Effector memory CD8-positive, alpha-beta T cell (primary cell): Measurements from ENCODE around the gene KLHDC4.

Source experiments
- ATAC-seq: fragments of 150-1000 bp; cut with Tn5 transposase; replicated peaks from 2 replicates; pipeline ENCODE4 v1.10.0; 2021; ENCODE audit warnings: mild to moderate bottlenecking, moderate library complexity
- DNase-seq, 3 experiments: peaks; one replicate each; pipeline ENCODE4 v3.0.0; 2021
- H3K27ac Mint-ChIP-seq, 2 donors: one replicate each; pipeline ENCODE4 v1.8.0; 2022; ENCODE audit warnings: mild to moderate bottlenecking in 2 of 2, mixed read lengths in 2 of 2, moderate library complexity in 2 of 2
- H3K27me3 Mint-ChIP-seq, 2 donors: one replicate each; pipeline ENCODE4 v1.8.0; 2022; ENCODE audit warnings: mixed read lengths in 2 of 2
- H3K36me3 Mint-ChIP-seq: one replicate; pipeline ENCODE4 v1.8.0; 2022; ENCODE audit warnings: mild to moderate bottlenecking, moderate library complexity, mixed read lengths; ENCODE audit not compliant: insufficient read depth
- H3K4me1 Mint-ChIP-seq, 2 donors: one replicate each; pipeline ENCODE4 v1.8.0; 2022; ENCODE audit warnings: low read depth in 2 of 2, mixed read lengths in 2 of 2
- H3K4me3 Mint-ChIP-seq, 2 donors: one replicate each; pipeline ENCODE4 v1.8.0; 2022; ENCODE audit warnings: mild to moderate bottlenecking in 2 of 2, mixed read lengths in 2 of 2, moderate library complexity in 2 of 2
- H3K9me3 Mint-ChIP-seq, 2 donors: one replicate each; pipeline ENCODE4 v1.8.0; 2022; ENCODE audit warnings: mixed read lengths in 2 of 2

KLHDC4 gene

GRCh38 chr16:87693827-87694226, 72.0 kb downstream of the KLHDC4 start:
- no peaks in the 10 kb centered on the region for H3K27me3 Mint-ChIP-seq
- peaks cover 12 to 13% of the 10 kb centered on the region in 2 donors for H3K4me1 Mint-ChIP-seq
- no peak overlapping the region for H3K4me3 Mint-ChIP-seq
- DNase-seq, result no peak
- H3K27ac Mint-ChIP-seq, result peak overlapping the region; percentile 26 to 76
- H3K9me3 Mint-ChIP-seq, result no peaks in the 10 kb centered on the region
- peaks cover 6% of the 10 kb centered on the region for H3K36me3 Mint-ChIP-seq
- ATAC-seq, result no peak

DNA sequence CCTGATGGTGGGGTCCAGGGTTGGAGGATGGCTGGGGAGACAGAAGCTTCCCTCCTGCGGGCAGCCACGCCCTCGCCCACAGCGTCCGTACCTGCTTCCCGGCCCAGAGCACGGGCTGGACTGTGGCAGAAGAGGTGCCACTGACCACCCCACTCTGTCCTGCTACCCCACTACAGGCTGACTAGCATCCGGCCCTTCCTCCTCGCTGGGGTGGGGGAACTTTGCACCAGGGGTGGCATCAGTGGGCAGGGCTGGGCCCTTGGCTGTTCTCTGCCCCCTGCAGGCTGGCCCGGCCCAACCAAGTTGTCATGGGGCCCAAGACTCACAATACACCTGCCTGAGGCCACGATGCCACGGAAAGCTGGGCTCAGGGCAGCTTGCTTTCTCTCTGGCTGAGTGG, 73.0 kb downstream of the KLHDC4 start:
- peak overlapping the region; percentile 65 to 76 for H3K27ac Mint-ChIP-seq
- ATAC-seq (no peak), DNase-seq (no peak)
- H3K27me3 Mint-ChIP-seq, result no peaks in the 10 kb centered on the region
- peaks cover 4 to 5% of the 10 kb centered on the region in 2 donors for H3K4me1 Mint-ChIP-seq
- no peaks in the 10 kb centered on the region for H3K9me3 Mint-ChIP-seq
- H3K36me3 Mint-ChIP-seq, result peaks cover 4% of the 10 kb centered on the region
- no peak overlapping the region for H3K4me3 Mint-ChIP-seq

GRCh38 chr16:87692176-87692575, 73.6 kb downstream of the KLHDC4 start:
- DNase-seq (no peak), ATAC-seq (no peak)
- Mint-ChIP-seq H3K27me3 (no peaks in the 10 kb centered on the region), H3K36me3 (peaks cover 6% of the 10 kb centered on the region), H3K4me1 (peaks cover 3 to 5% of the 10 kb centered on the region in 2 donors), H3K4me3 (no peak overlapping the region), H3K27ac (peak overlapping the region in 1 of 2 donors; percentile 76), H3K9me3 (no peaks in the 10 kb centered on the region)

DNA sequence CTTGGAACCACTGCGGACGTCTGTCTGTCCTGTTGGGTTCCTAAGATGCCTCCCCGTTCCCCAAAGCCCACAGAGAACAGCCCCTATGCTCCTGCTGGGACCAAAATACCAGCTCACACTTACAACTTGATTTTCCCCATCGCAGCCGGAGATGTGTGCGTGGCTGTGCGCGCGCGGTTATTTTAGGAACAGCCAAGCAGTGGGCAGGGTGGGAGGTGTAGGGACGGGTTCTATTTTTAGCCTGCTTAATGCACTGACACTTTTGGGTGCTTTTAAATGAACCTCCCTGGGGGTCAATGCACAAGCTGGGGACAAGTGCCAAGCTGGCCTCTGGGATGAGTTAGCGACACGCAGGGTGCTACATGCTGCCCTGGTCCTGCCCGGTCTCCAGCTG, 74.1 kb downstream of the KLHDC4 start:
- Mint-ChIP-seq H3K27ac (no peak overlapping the region), H3K4me3 (no peak overlapping the region), H3K27me3 (no peaks in the 10 kb centered on the region), H3K4me1 (peaks cover 3 to 5% of the 10 kb centered on the region in 2 donors), H3K36me3 (peaks cover 7% of the 10 kb centered on the region), H3K9me3 (no peaks in the 10 kb centered on the region)
- no peak for DNase-seq
- ATAC-seq, result no peak

GRCh38 chr16:87690911-87691685, 74.7 kb downstream of the KLHDC4 start:
- no peak overlapping the region for H3K27ac Mint-ChIP-seq
- DNase-seq (no peak), ATAC-seq (no peak)
- peaks cover 7% of the 10 kb centered on the region for H3K36me3 Mint-ChIP-seq
- no peaks in the 10 kb centered on the region for H3K9me3 Mint-ChIP-seq
- H3K27me3 Mint-ChIP-seq, result no peaks in the 10 kb centered on the region
- H3K4me1 Mint-ChIP-seq, result peaks cover 3 to 5% of the 10 kb centered on the region in 2 donors
- H3K4me3 Mint-ChIP-seq, result no peak overlapping the region

DNA sequence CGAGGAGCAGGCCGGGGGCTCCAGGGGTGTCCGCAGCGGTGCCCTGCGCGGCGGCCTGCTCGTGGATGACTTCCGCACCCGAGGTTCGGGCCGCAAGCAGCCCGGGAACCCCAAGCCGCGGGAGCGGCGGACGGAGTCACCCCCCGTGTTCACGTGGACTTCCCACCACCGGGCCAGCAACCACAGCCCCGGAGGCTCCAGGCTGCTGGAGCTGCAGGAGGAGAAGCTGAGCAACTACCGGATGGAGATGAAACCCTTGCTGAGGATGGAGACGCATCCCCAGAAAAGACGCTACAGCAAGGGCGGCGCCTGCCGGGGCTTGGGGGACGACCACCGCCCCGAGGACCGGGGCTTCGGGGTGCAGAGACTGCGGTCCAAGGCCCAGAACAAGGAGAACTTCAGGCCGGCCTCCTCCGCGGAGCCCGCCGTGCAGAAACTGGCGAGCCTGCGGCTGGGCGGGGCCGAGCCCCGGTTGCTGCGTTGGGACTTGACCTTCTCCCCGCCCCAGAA, 75.8 kb downstream of the KLHDC4 start:
- no peak overlapping the region for H3K27ac Mint-ChIP-seq
- H3K36me3 Mint-ChIP-seq, result peaks cover 9% of the 10 kb centered on the region
- no peak for ATAC-seq
- H3K4me1 Mint-ChIP-seq, result peaks cover 3 to 4% of the 10 kb centered on the region in 2 donors
- H3K9me3 Mint-ChIP-seq, result no peaks in the 10 kb centered on the region
- H3K27me3 Mint-ChIP-seq, result no peaks in the 10 kb centered on the region
- no peak overlapping the region for H3K4me3 Mint-ChIP-seq
- DNase-seq, result no peak

DNA sequence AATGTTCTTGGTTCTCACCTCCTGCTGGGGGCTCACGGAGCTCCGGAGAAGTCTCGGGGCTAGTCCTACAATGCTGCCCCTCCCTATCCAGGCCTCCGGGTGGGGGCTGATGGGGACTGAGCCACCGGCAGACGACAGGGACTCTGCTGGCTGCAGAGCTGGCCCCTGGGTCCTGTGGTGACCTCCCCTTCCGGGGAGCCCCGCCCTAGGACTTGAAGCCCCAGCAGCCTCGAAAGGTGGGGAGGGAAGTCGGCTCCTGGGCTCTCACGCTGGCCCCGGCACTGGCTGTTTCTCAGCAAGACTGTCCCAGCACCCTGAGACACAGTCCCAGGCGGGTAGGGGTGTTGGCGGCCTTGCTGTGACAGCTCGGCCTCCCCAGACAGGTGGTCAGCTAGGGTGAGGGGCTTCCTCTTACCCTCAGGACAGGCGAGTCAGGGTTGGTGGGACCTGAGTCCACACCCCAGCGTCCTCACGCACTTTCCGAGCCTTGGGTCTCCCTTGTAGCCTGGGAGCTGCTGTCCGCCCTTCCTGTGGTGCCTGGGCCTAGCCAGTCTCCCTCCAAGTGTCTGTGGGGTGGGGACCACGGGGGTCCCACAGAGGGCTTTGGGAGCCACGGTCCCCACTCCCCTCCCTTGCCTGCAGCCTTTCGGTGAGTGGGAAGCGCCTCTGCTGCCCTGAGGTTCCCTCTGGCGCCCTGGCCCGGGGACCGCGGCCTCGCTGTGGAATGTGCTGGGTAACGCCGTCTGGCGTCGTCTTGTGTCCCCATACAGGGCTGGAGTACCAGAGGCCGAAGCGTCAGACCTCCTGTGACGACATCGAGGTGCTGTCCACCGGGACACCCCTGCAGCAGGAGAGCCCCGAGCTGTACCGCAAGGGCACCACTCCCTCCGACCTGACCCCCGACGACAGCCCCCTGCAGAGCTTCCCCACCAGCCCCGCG, 76.6 kb downstream of the KLHDC4 start:
- DNase-seq (no peak), ATAC-seq (no peak)
- peaks cover 9% of the 10 kb centered on the region for H3K36me3 Mint-ChIP-seq
- H3K4me1 Mint-ChIP-seq, result peaks cover 2 to 3% of the 10 kb centered on the region in 2 donors
- no peaks in the 10 kb centered on the region for H3K27me3 Mint-ChIP-seq
- no peak overlapping the region for H3K27ac Mint-ChIP-seq
- H3K9me3 Mint-ChIP-seq, result no peaks in the 10 kb centered on the region
- H3K4me3 Mint-ChIP-seq, result no peak overlapping the region

DNA sequence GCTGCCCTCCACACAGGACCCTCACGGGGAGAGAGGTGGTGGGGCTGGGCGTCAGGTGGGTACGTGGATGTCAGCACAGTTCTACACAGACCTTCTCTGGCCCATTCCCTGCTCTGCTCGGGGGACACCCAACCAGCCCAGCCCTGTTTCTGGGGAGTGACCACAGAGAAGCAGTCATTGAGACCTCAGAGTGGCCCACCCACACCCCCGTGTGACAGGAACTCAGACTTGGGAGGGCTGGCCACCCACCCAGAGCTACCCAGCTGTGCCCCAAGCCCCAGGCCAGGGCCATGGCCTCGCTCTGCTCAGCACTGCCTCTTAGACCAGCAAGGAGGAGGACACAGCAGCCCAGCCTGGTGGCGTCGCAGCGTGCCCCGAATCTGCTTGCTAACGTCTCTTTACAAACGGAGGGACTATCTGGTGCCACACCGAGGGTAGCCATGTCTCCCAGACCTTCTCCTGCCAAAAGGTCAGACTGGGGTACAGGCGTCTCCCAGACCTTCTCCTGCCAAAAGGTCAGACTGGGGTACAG, 77.7 kb downstream of the KLHDC4 start:
- H3K9me3 Mint-ChIP-seq, result no peaks in the 10 kb centered on the region
- no peak overlapping the region for H3K27ac Mint-ChIP-seq
- H3K4me1 Mint-ChIP-seq, result peaks cover 2 to 3% of the 10 kb centered on the region in 2 donors
- no peaks in the 10 kb centered on the region for H3K27me3 Mint-ChIP-seq
- peaks cover 8% of the 10 kb centered on the region for H3K36me3 Mint-ChIP-seq
- no peak for ATAC-seq
- H3K4me3 Mint-ChIP-seq, result no peak overlapping the region
- no peak for DNase-seq

- H3K4me3 Mint-ChIP-seq, result no peak overlapping the region
- H3K27me3 Mint-ChIP-seq, result no peaks in the 10 kb centered on the region
- H3K27ac Mint-ChIP-seq, result no peak overlapping the region
- H3K4me1 Mint-ChIP-seq, result peaks cover 2 to 3% of the 10 kb centered on the region in 2 donors
- no peak for ATAC-seq
- DNase-seq, result no peak
- peaks cover 5% of the 10 kb centered on the region for H3K36me3 Mint-ChIP-seq
- H3K9me3 Mint-ChIP-seq, result no peaks in the 10 kb centered on the region
Measured at GRCh38 chr16:87687126-87687910, 78.5 kb downstream of the KLHDC4 start.

GRCh38 chr16:87686697-87687096, 79.1 kb downstream of the KLHDC4 start:
- DNase-seq (no peak), ATAC-seq (no peak)
- no peak overlapping the region for H3K27ac Mint-ChIP-seq
- H3K27me3 Mint-ChIP-seq, result no peaks in the 10 kb centered on the region
- H3K4me3 Mint-ChIP-seq, result no peak overlapping the region
- peaks cover 4 to 8% of the 10 kb centered on the region in 2 donors for H3K4me1 Mint-ChIP-seq
- no peaks in the 10 kb centered on the region for H3K9me3 Mint-ChIP-seq
- H3K36me3 Mint-ChIP-seq, result peaks cover 5% of the 10 kb centered on the region

GRCh38 chr16:87685766-87686165, 80.0 kb downstream of the KLHDC4 start:
- H3K27me3 Mint-ChIP-seq, result peaks cover 0 to 5% of the 10 kb centered on the region in 2 donors
- H3K9me3 Mint-ChIP-seq, result no peaks in the 10 kb centered on the region
- ATAC-seq (no peak), DNase-seq (no peak)
- peaks cover 5% of the 10 kb centered on the region for H3K36me3 Mint-ChIP-seq
- peaks cover 5 to 6% of the 10 kb centered on the region in 2 donors for H3K4me1 Mint-ChIP-seq
- no peak overlapping the region for H3K27ac Mint-ChIP-seq
- no peak overlapping the region for H3K4me3 Mint-ChIP-seq

GRCh38 chr16:87685405-87685755, 80.4 kb downstream of the KLHDC4 start:
- no peak for ATAC-seq
- H3K27ac Mint-ChIP-seq, result no peak overlapping the region
- no peaks in the 10 kb centered on the region for H3K9me3 Mint-ChIP-seq

More at GRCh38 chr16:87685405-87685755, 80.4 kb downstream of the KLHDC4 start:
- peaks cover 5 to 6% of the 10 kb centered on the region in 2 donors for H3K4me1 Mint-ChIP-seq
- peaks cover 8% of the 10 kb centered on the region for H3K36me3 Mint-ChIP-seq
- no peak overlapping the region for H3K4me3 Mint-ChIP-seq
- peaks cover 0 to 9% of the 10 kb centered on the region in 2 donors for H3K27me3 Mint-ChIP-seq
- DNase-seq, result no peak
